Ovary (tissue), 3 donors: Measurements from ENCODE around the gene PRIMPOL.
"Not testable (repeated sequence)": the region's sequence is repeated elsewhere in the genome, so short reads cannot be mapped to it uniquely, and the experiment has no call there.

ENCODE experiments used
- EP300 ChIP-seq: sonication (generic); formaldehyde crosslinking; IDR thresholded peaks from one replicate; pipeline ENCODE4 v1.6.1; 2017; ENCODE audit warnings: antibody characterized with exemption
- TF ChIP-seq, protein P1 (sequence below), 3 donors: fragments of 450-650 bp in 2 of 3; fragments of 200-600 bp in 1 of 3; IDR thresholded peaks; one replicate each; pipeline versions ENCODE4 v1.5.1 to v1.8.0; 2016 to 2022; ENCODE audit warnings: antibody characterized with exemption in 3 of 3, mild to moderate bottlenecking in 1 of 3
- donor health status: DM: no; HTN: no; CAD: no.

DNA sequence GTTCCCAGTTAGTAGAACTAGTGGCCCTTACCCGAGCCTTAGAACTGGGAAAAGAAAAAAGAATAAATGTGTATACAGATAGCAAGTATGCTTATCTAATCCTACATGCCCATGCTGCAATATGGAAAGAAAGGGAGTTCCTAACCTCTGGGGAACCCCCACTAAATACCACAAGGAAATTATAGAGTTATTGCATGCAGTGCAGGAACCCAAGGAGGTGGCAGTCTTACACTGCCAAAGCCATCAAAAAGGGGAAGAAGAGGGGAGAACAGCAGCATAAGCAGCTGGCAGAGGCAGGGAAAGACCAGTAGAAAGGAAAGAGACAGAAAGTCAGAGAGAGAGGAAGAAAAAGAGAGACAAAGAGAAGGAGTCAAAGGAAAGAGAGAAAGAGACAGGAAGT, 90.0 kb downstream of the PRIMPOL start:
- TF ChIP-seq EP300 = not testable (repeated sequence)
- TF ChIP-seq, protein P1, sequence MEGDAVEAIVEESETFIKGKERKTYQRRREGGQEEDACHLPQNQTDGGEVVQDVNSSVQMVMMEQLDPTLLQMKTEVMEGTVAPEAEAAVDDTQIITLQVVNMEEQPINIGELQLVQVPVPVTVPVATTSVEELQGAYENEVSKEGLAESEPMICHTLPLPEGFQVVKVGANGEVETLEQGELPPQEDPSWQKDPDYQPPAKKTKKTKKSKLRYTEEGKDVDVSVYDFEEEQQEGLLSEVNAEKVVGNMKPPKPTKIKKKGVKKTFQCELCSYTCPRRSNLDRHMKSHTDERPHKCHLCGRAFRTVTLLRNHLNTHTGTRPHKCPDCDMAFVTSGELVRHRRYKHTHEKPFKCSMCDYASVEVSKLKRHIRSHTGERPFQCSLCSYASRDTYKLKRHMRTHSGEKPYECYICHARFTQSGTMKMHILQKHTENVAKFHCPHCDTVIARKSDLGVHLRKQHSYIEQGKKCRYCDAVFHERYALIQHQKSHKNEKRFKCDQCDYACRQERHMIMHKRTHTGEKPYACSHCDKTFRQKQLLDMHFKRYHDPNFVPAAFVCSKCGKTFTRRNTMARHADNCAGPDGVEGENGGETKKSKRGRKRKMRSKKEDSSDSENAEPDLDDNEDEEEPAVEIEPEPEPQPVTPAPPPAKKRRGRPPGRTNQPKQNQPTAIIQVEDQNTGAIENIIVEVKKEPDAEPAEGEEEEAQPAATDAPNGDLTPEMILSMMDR (IDR thresholded peaks at IDR 0.05) = not testable (repeated sequence)
